ENCODE data around the gene NOP56.

DNA sequence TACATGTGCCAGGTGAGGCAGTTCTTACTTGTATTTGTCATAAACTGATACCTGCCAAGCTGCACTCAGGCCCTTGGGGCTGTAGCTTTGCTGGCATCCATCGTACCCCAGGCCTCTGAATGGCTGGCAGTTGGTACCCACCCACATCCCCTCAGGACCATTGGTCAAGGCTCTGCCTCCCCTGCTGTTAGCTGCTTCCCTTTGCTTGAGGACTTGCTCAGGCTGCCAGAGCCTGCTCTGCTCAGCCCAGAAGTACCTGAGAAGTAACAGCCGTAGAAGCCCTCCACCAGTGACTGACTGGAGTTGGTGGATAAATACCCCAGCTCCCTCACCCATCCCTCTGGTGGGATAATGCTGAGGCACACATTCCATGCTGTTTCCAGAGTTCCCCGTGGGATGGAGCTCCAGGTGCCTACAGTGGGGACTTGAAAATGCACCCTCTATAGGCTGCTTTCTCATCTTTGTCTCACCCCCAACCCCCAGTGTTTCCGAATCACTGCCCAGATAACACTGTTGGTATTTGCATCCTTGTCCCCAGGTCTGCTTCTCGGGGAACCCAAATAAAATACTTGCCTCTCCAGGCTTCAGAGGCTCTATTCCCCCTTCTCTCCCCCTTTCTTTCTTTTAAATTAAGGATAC is 47.5 kb downstream of the NOP56 start:
- TF ChIP-seq, protein P1, sequence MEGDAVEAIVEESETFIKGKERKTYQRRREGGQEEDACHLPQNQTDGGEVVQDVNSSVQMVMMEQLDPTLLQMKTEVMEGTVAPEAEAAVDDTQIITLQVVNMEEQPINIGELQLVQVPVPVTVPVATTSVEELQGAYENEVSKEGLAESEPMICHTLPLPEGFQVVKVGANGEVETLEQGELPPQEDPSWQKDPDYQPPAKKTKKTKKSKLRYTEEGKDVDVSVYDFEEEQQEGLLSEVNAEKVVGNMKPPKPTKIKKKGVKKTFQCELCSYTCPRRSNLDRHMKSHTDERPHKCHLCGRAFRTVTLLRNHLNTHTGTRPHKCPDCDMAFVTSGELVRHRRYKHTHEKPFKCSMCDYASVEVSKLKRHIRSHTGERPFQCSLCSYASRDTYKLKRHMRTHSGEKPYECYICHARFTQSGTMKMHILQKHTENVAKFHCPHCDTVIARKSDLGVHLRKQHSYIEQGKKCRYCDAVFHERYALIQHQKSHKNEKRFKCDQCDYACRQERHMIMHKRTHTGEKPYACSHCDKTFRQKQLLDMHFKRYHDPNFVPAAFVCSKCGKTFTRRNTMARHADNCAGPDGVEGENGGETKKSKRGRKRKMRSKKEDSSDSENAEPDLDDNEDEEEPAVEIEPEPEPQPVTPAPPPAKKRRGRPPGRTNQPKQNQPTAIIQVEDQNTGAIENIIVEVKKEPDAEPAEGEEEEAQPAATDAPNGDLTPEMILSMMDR (IDR thresholded peaks at IDR 0.05; ENCODE audit: control extremely low read depth in 1 of 3, insufficient read depth in 1 of 3, low read depth in 1 of 3, low read length in 3 of 3): peak; percentile 6 to 64 (median 24)
- TF ChIP-seq CREB1 (IDR thresholded peaks at IDR 0.05) (no peak), EZH2 (IDR thresholded peaks at IDR 0.05; ENCODE audit: low read depth, low read length, severe bottlenecking) (no peak), JUND (IDR thresholded peaks at IDR 0.05; ENCODE audit: low read length) (no peak), POLR2A (IDR thresholded peaks at IDR 0.05; ENCODE audit: control extremely low read depth in 1 of 2, low read depth in 2 of 2, low read length in 2 of 2) (no peak), POLR2AphosphoS5 (IDR thresholded peaks at IDR 0.05; ENCODE audit: low read depth, low read length) (no peak), SRF (IDR thresholded peaks at IDR 0.05; ENCODE audit: low read depth, low read length) (no peak), RBBP5 (IDR thresholded peaks at IDR 0.05; ENCODE audit: borderline replicate concordance, low read depth, low read length) (no peak), CHD7 (IDR thresholded peaks at IDR 0.05; ENCODE audit: insufficient replicate concordance, low read length) (no peak), SIN3A (conservative IDR thresholded peaks at IDR 0.05 in 1 of 2, IDR thresholded peaks at IDR 0.05 in 1 of 2; ENCODE audit: low read depth in 1 of 2, low read length in 2 of 2) (no peak), RNF2 (IDR thresholded peaks at IDR 0.05; ENCODE audit: borderline replicate concordance, low read depth, low read length, missing control alignments, poor library complexity, severe bottlenecking) (no peak), NRF1 (IDR thresholded peaks at IDR 0.05; ENCODE audit: low read depth, low read length) (no peak)
